GM04503 (cell line): ENCODE data around the gene HOXA2.

Experiments used
- DNase-seq: peaks from one replicate; pipeline ENCODE4 v3.0.0-alpha.2; 2012; ENCODE audit warnings: low read depth

Gene HOXA2

GRCh38 chr7:27124902-27125689, 22.6 kb upstream of the HOXA2 start:
- no peak for DNase-seq

GRCh38 chr7:27124096-27124901, 21.8 kb upstream of the HOXA2 start:
- DNase-seq: no peak

- DNase-seq: no peak
Measured at GRCh38 chr7:27123477-27124053, 21.1 kb upstream of the HOXA2 start.

- DNase-seq: no peak
Measured at GRCh38 chr7:27123007-27123476, 20.6 kb upstream of the HOXA2 start.

- DNase-seq: no peak
Measured at GRCh38 chr7:27122077-27122910, 19.8 kb upstream of the HOXA2 start.

GRCh38 chr7:27121684-27122076, 19.2 kb upstream of the HOXA2 start:
- DNase-seq: no peak

- DNase-seq: no peak
Measured at GRCh38 chr7:27119412-27119911, 17.0 kb upstream of the HOXA2 start.

GRCh38 chr7:27118580-27118979, 16.1 kb upstream of the HOXA2 start:
- DNase-seq: no peak

GRCh38 chr7:27117887-27118491, 15.5 kb upstream of the HOXA2 start:
- no peak for DNase-seq

GRCh38 chr7:27116962-27117886, 14.7 kb upstream of the HOXA2 start:
- no peak for DNase-seq

- DNase-seq: no peak
Measured at GRCh38 chr7:27116031-27116961, 13.8 kb upstream of the HOXA2 start.

GRCh38 chr7:27115221-27116026, 12.9 kb upstream of the HOXA2 start:
- DNase-seq: no peak

- no peak for DNase-seq
Measured at GRCh38 chr7:27114881-27115220, 12.4 kb upstream of the HOXA2 start.

GRCh38 chr7:27113991-27114769, 11.7 kb upstream of the HOXA2 start:
- DNase-seq: no peak

GRCh38 chr7:27112955-27113949, 10.8 kb upstream of the HOXA2 start:
- no peak for DNase-seq

- no peak for DNase-seq
Measured at GRCh38 chr7:27112361-27112760, 9.9 kb upstream of the HOXA2 start.
